Measurements from ENCODE around the gene PFDN1.

- TF ChIP-seq, protein P1, sequence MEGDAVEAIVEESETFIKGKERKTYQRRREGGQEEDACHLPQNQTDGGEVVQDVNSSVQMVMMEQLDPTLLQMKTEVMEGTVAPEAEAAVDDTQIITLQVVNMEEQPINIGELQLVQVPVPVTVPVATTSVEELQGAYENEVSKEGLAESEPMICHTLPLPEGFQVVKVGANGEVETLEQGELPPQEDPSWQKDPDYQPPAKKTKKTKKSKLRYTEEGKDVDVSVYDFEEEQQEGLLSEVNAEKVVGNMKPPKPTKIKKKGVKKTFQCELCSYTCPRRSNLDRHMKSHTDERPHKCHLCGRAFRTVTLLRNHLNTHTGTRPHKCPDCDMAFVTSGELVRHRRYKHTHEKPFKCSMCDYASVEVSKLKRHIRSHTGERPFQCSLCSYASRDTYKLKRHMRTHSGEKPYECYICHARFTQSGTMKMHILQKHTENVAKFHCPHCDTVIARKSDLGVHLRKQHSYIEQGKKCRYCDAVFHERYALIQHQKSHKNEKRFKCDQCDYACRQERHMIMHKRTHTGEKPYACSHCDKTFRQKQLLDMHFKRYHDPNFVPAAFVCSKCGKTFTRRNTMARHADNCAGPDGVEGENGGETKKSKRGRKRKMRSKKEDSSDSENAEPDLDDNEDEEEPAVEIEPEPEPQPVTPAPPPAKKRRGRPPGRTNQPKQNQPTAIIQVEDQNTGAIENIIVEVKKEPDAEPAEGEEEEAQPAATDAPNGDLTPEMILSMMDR (IDR thresholded peaks at IDR 0.05), result no peak
- no peak for TF ChIP-seq REST (IDR thresholded peaks at IDR 0.05; ENCODE audit: insufficient read depth in 1 of 2, low read depth in 2 of 2, low read length in 1 of 2)
- TF ChIP-seq TCF7L2 (IDR thresholded peaks at IDR 0.05; ENCODE audit: low read depth, low read length), result no peak
- no peak for TF ChIP-seq POLR2AphosphoS5 (IDR thresholded peaks at IDR 0.05; ENCODE audit: low read depth, low read length)
- no peak for TF ChIP-seq SIN3A (IDR thresholded peaks at IDR 0.05; ENCODE audit: borderline replicate concordance, insufficient read depth, low read depth, low read length)
These were observed 40.7 kb downstream of the PFDN1 start for GRCh38 chr5:140262221-140262620.
